Spleen (tissue), 11 donors: Measurements from ENCODE around the gene FOXL3. TPM values are rescaled to one million over a fixed set of nuclear protein-coding genes. Genes with fewer than 3 reads are reported as not detected.
"Not testable (repeated sequence)": the region's sequence is repeated elsewhere in the genome, so short reads cannot be mapped to it uniquely, and the experiment has no call there.

ENCODE experiments used
- DNase-seq: peaks from one replicate; pipeline ENCODE4 v3.0.0-alpha.2; 2020
- H3K27ac ChIP-seq, 8 donors: fragments of 200-600 bp; sonication (generic) in 7 of 8; 1 replicate in 4 of 8; 2 replicates in 4 of 8; pipeline versions ENCODE4 v1.5.0 to v1.8.0; 2016 to 2021; ENCODE audit warnings: inconsistent platforms in 4 of 8, mild to moderate bottlenecking in 4 of 8, moderate library complexity in 1 of 8
- H3K27me3 ChIP-seq, 7 donors: fragments of 200-600 bp; sonication (generic) in 6 of 7; replicated peaks in 1 of 7; 1 replicate in 4 of 7; 2 replicates in 3 of 7; pipeline versions ENCODE4 v1.5.0 to v1.8.0; 2016 to 2021; ENCODE audit warnings: inconsistent platforms in 3 of 7, mild to moderate bottlenecking in 1 of 7
- H3K36me3 ChIP-seq, 6 donors: fragments of 200-600 bp; sonication (generic) in 5 of 6; 1 replicate in 4 of 6; 2 replicates in 2 of 6; pipeline versions ENCODE4 v1.5.0 to v1.8.0; 2016 to 2021; ENCODE audit warnings: inconsistent platforms in 2 of 6
- H3K4me1 ChIP-seq, 6 donors: fragments of 200-600 bp; sonication (generic) in 5 of 6; 1 replicate in 3 of 6; 2 replicates in 3 of 6; pipeline versions ENCODE4 v1.5.0 to v1.8.0; 2016 to 2021; ENCODE audit warnings: inconsistent platforms in 3 of 6
- H3K4me3 ChIP-seq, 8 donors: fragments of 200-600 bp; sonication (generic) in 7 of 8; 1 replicate in 4 of 8; 2 replicates in 4 of 8; pipeline versions ENCODE4 v1.5.0 to v1.8.0; 2016 to 2021; ENCODE audit warnings: inconsistent platforms in 4 of 8, mild to moderate bottlenecking in 4 of 8, moderate library complexity in 2 of 8
- H3K9me3 ChIP-seq, 8 donors: fragments of 200-600 bp; sonication (generic) in 7 of 8; 1 replicate in 4 of 8; 2 replicates in 4 of 8; pipeline versions ENCODE4 v1.5.0 to v1.8.0; 2016 to 2021; ENCODE audit warnings: inconsistent platforms in 4 of 8
- POLR2A ChIP-seq, 3 donors: fragments of 450-650 bp; IDR thresholded peaks; one replicate each; pipeline ENCODE4 v1.5.1; 2017; ENCODE audit warnings: antibody characterized with exemption in 3 of 3, mild to moderate bottlenecking in 1 of 3
- POLR2AphosphoS5 ChIP-seq, 3 donors: sonication (generic); formaldehyde crosslinking; IDR thresholded peaks; one replicate each; pipeline ENCODE4 v1.5.1; 2017; ENCODE audit warnings: antibody characterized with exemption in 3 of 3
- WGBS, 5 donors: extraction: QIAGEN DNeasy Blood & Tissue Kit in 3 of 5; methylation state at CpG; one replicate each; pipeline versions ENCODE4 v1.1.5 to v1.1.7; 2013 to 2018; 5-methylcytosine and 5-hydroxymethylcytosine counted together
- intact Hi-C: fragments of 100-400 bp; cut with DNase I; formaldehyde crosslinking; loops from one replicate; pipeline ENCODE4 v1.15.0; 2023; ENCODE audit warnings: low total_unique reads
- polyA plus RNA-seq, 3 donors: library from polyadenylated mRNA; stranded (reverse); fragments of 200-250 nt; gene quantifications; one replicate each; pipeline ENCODE4 v1.2.1, GENCODE V29; 2013
- total RNA-seq, 7 donors: library from RNA; depleted of rRNA in 3 of 7; stranded (reverse); fragments of >200 nt in 3 of 7; fragmentation: NEBNext Ultra II Directional in 4 of 7; extraction: Animal tissue kit (Norgen Biotek cat#: 25700) in 4 of 7; gene quantifications; one replicate each; pipeline versions ENCODE4 v1.1.0 to v1.2.1, GENCODE V29; 2016 to 2021
- TF ChIP-seq, protein P1 (sequence below), 11 experiments: fragments of 200-600 bp in 7 of 11; fragments of 450-650 bp in 4 of 11; sonication (generic) in 4 of 11; IDR thresholded peaks in 8 of 11; conservative IDR thresholded peaks in 3 of 11; 1 replicate in 7 of 11; 2 replicates in 4 of 11; pipeline versions ENCODE4 v1.4.0 to v1.8.0; 2016 to 2021; ENCODE audit warnings: antibody characterized with exemption in 11 of 11, inconsistent platforms in 4 of 11, mild to moderate bottlenecking in 1 of 11
- donor health status: healthy with polysubstance abuse.
- donor health status: DM: no; HTN: no; CAD: no; lungs with moderate emphysema.
- donor health status: DM: no; HTN: no; CAD: no.
- donor health status: Bipolar disorder and iron deficiency.
- donor health status: healthy.
- donor health status: DM: no; HTN: no; CAD: no.
- donor health status: DM: yes; HTN: yes; CAD: no.

Gene FOXL3
- total and polyA plus RNA-seq, 10 donors = not detected

GRCh38 chr7:294440-295154 is 4.6 kb downstream of the FOXL3 start:
- peak; percentile 46 for DNase-seq
- intact Hi-C loops = no loop called here
- peaks cover 6 to 77% (median 32%) of the 10 kb centered on the region in 7 donors for H3K27me3 ChIP-seq
- H3K9me3 ChIP-seq = no peaks in the 10 kb centered on the region
- H3K36me3 ChIP-seq = no peaks in the 10 kb centered on the region
- H3K4me3 ChIP-seq = no peak overlapping the region
- 86 to 93% (median 87%) methylated on average over 24 to 25 of the region's 25 CpGs for WGBS, 5 donors
- no peak overlapping the region for H3K27ac ChIP-seq
- H3K4me1 ChIP-seq = peaks cover 0 to 13% (median 3%) of the 10 kb centered on the region in 6 donors
- TF ChIP-seq POLR2A (IDR thresholded peaks at IDR 0.05) (no peak), POLR2AphosphoS5 (IDR thresholded peaks at IDR 0.05) (no peak)
- TF ChIP-seq, protein P1, sequence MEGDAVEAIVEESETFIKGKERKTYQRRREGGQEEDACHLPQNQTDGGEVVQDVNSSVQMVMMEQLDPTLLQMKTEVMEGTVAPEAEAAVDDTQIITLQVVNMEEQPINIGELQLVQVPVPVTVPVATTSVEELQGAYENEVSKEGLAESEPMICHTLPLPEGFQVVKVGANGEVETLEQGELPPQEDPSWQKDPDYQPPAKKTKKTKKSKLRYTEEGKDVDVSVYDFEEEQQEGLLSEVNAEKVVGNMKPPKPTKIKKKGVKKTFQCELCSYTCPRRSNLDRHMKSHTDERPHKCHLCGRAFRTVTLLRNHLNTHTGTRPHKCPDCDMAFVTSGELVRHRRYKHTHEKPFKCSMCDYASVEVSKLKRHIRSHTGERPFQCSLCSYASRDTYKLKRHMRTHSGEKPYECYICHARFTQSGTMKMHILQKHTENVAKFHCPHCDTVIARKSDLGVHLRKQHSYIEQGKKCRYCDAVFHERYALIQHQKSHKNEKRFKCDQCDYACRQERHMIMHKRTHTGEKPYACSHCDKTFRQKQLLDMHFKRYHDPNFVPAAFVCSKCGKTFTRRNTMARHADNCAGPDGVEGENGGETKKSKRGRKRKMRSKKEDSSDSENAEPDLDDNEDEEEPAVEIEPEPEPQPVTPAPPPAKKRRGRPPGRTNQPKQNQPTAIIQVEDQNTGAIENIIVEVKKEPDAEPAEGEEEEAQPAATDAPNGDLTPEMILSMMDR (IDR thresholded peaks at IDR 0.05 in 8 of 11, conservative IDR thresholded peaks at IDR 0.05 in 3 of 11) = no peak

DNA sequence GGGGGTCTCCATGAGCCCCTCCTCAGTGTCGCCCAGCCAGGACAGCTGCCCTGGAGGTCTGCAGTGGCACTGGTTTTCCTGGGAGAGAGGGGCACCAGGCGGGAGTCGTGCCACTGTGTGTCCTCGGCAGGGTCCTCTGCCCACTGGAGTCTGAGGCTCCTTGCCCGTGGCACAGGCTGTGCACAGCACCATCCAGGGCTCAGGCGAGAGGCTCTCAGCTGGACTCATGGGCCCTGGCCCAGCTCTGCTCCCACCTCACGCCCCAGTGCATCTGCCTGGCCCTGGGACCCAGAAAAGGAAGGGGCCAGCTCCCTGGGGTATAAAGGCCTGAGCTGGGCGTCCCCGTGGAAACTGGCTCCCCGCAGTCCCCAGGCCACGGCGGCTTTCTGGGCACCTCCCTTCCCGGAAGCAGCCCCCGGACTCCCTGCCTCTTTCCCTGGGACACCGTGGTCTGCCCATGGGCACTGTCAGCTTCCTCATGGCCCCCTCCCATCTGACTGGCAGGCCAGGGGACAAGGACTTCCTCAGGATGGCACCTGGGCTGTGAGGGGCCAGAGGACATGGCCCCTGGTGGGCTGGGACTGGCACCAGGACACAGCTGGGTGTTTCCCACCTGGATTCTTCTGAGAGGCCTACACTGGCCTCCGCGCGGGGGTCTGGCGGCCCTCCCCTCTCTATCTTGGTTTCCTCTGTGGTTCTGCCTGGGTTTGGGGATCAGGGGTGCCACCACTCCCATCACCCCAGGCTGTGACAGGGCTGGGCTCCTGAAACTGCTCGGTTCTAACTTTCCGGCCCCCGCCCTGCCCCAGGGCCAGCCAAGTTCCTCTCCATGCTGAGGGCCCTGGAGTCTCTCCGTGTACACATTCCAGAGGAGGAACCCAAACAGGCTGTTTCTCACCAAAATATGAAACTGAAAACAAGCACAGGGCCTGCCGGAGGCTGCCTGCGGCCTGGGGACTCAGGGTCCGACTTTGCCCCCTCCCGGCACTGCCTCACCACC is 5.5 kb downstream of the FOXL3 start:
- intact Hi-C loops = no loop called here
- no peak overlapping the region for H3K4me3 ChIP-seq
- no peak for TF ChIP-seq POLR2A (IDR thresholded peaks at IDR 0.05)
- TF ChIP-seq, protein P1 (IDR thresholded peaks at IDR 0.05 in 8 of 11, conservative IDR thresholded peaks at IDR 0.05 in 3 of 11) = no peak
- TF ChIP-seq POLR2AphosphoS5 (IDR thresholded peaks at IDR 0.05) = no peak
- peak; percentile 51 for DNase-seq
- H3K9me3 ChIP-seq = no peaks in the 10 kb centered on the region
- peaks cover 0 to 69% (median 24%) of the 10 kb centered on the region in 7 donors for H3K27me3 ChIP-seq
- no peak overlapping the region for H3K27ac ChIP-seq
- H3K36me3 ChIP-seq = no peaks in the 10 kb centered on the region
- 74 to 86% (median 80%) methylated on average over 23 to 27 of the region's 27 CpGs for WGBS, 5 donors
- H3K4me1 ChIP-seq = peaks cover 0 to 4% (median 0%) of the 10 kb centered on the region in 6 donors

DNA sequence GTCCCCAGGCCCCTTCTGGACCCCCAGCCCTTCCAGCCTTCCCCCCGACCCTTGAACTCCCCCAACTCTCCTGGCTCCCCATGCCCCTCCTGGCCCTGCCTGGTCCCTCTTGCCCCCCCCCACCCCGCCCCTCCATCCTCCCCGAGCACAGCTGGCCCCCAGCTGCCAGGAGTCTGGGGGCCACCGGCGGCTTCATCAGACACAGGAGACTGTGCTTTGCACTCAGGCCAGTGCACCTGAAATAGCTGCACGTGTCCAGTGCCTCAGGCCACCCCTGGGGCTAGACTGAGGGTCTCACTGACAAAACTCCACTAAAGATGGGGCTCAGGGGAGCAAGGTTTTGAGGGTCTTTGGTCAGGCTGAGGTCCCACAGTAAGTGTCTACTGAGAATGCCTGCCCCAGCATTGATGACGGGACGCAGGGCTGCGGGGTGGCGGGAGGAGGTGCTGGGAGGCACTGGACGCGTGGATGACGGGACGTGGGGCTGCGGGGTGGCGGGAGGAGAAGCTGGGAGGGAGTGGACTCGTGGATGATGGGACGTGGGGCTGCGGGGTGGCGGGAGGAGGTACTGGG is 6.5 kb downstream of the FOXL3 start:
- intact Hi-C loops = no loop called here
- DNase-seq = no peak
- H3K27me3 ChIP-seq = peaks cover 0 to 59% (median 15%) of the 10 kb centered on the region in 7 donors
- no peak overlapping the region for H3K27ac ChIP-seq
- no peaks in the 10 kb centered on the region for H3K9me3 ChIP-seq
- H3K4me3 ChIP-seq = no peak overlapping the region
- WGBS, 5 donors = 77 to 86% (median 83%) methylated on average over 13 to 20 of the region's 20 CpGs
- no peaks in the 10 kb centered on the region for H3K4me1 ChIP-seq
- no peaks in the 10 kb centered on the region for H3K36me3 ChIP-seq
- TF ChIP-seq, protein P1 (IDR thresholded peaks at IDR 0.05 in 8 of 11, conservative IDR thresholded peaks at IDR 0.05 in 3 of 11) = no peak

GRCh38 chr7:297141-297540 is 7.2 kb downstream of the FOXL3 start:
- H3K4me3 ChIP-seq = not testable (repeated sequence)

More at GRCh38 chr7:297141-297540, 7.2 kb downstream of the FOXL3 start:
- H3K36me3 ChIP-seq, H3K9me3 ChIP-seq, H3K4me1 ChIP-seq, H3K27ac ChIP-seq, intact Hi-C loops: not testable (repeated sequence)
- 71 to 80% (median 78%) methylated on average over 6 to 24 of the region's 24 CpGs for WGBS, 5 donors
- DNase-seq = peak; percentile 38
- peaks cover 0 to 52% (median 13%) of the 10 kb centered on the region in 7 donors for H3K27me3 ChIP-seq
